H1 (cell line): Measurements from ENCODE around the gene CHRM1. TPM values are rescaled to one million over a fixed set of nuclear protein-coding genes. Genes with fewer than 3 reads are reported as not detected.

Experiments used
- CTCF ChIA-PET: fragments of 300-600 bp; sonication (Branson Sonifier 250); formaldehyde crosslinking; loops from one replicate; lab custom pipeline; 2021; ENCODE audit not compliant: partially characterized antibody; lab: Charles Lee
- POLR2A ChIA-PET: fragments of 300-600 bp; sonication (Branson Sonifier 250); formaldehyde crosslinking; loops from one replicate; lab custom pipeline; 2021; ENCODE audit warnings: inconsistent platforms; ENCODE audit not compliant: partially characterized antibody; lab: Charles Lee
- DNase-seq, 2 experiments: peaks; one replicate each; pipeline versions ENCODE4 v3.0.0 to v3.0.0-alpha.2; 2010 to 2022; ENCODE audit warnings: low spot score in 2 of 2, low read depth in 1 of 2, mixed read lengths in 1 of 2
- FAIRE-seq: peaks from 2 replicates; lab custom pipeline; 2011; peaks lifted over from hg19 to GRCh38; lab: Jason Lieb, UNC
- H2AFZ ChIP-seq: 2 replicates; pipeline ENCODE4 v1.8.1; 2012; ENCODE audit warnings: low read length, inconsistent platforms
- H2AK5ac ChIP-seq: 2 replicates; pipeline ENCODE4 v1.6.1; 2013; ENCODE audit warnings: low read depth, low read length
- H2BK120ac ChIP-seq: replicated peaks from 2 replicates; pipeline ENCODE3; 2013; ENCODE audit warnings: low read depth, low read length, inconsistent platforms
- H2BK12ac ChIP-seq: 2 replicates; pipeline ENCODE4 v1.6.1; 2013; ENCODE audit warnings: low read depth, low read length
- H2BK15ac ChIP-seq: 2 replicates; pipeline ENCODE4 v1.6.1; 2013; ENCODE audit warnings: low read length
- H2BK20ac ChIP-seq: 2 replicates; pipeline ENCODE4 v1.6.1; 2013; ENCODE audit warnings: low read length
- H2BK5ac ChIP-seq: 2 replicates; pipeline ENCODE4 v1.6.1; 2013; ENCODE audit warnings: low read depth, low read length
- H3K14ac ChIP-seq: 2 replicates; pipeline ENCODE4 v1.6.1; 2013; ENCODE audit warnings: inconsistent platforms; ENCODE audit not compliant: insufficient read length
- H3K18ac ChIP-seq: 2 replicates; pipeline ENCODE4 v1.6.1; 2013; ENCODE audit warnings: low read length; ENCODE audit errors: extremely low read depth
- H3K23ac ChIP-seq: 2 replicates; pipeline ENCODE4 v1.6.1; 2013; ENCODE audit warnings: inconsistent platforms; ENCODE audit not compliant: insufficient read length
- H3K23me2 ChIP-seq: 2 replicates; pipeline ENCODE4 v1.6.1; 2013; ENCODE audit warnings: low read depth, low read length
- H3K27ac ChIP-seq: 2 replicates; pipeline ENCODE4 v1.6.1; 2011; ENCODE audit warnings: low read depth, low read length, inconsistent platforms
- H3K27me3 ChIP-seq, 4 experiments: replicated peaks in 1 of 4; 1 replicate in 1 of 4; 2 replicates in 3 of 4; pipeline versions ENCODE4 v1.6.1 to v1.8.1; 2011 to 2013; ENCODE audit warnings: low read length in 3 of 4, mild to moderate bottlenecking in 3 of 4, inconsistent platforms in 2 of 4, mixed read lengths in 2 of 4, moderate library complexity in 1 of 4; ENCODE audit not compliant: control insufficient read depth in 3 of 4, insufficient read depth in 3 of 4; ENCODE audit errors: extremely low read depth in 1 of 4
- H3K36me3 ChIP-seq, 4 experiments: 2 replicates each; pipeline versions ENCODE4 v1.6.1 to v1.8.1; 2011 to 2013; ENCODE audit warnings: mild to moderate bottlenecking in 4 of 4, low read length in 3 of 4, moderate library complexity in 2 of 4, control low read depth in 1 of 4, inconsistent platforms in 1 of 4; ENCODE audit not compliant: insufficient read depth in 4 of 4, control insufficient read depth in 2 of 4
- H3K4ac ChIP-seq: replicated peaks from 2 replicates; pipeline ENCODE3; 2013; ENCODE audit warnings: low read length, low read depth, mixed read lengths, inconsistent platforms; ENCODE audit not compliant: insufficient read length
- H3K4me1 ChIP-seq, 4 experiments: replicated peaks in 1 of 4; 1 replicate in 1 of 4; 2 replicates in 3 of 4; pipeline versions ENCODE4 v1.6.1 to v1.8.1; 2011 to 2013; ENCODE audit warnings: low read length in 3 of 4, inconsistent platforms in 2 of 4, mixed read lengths in 1 of 4; ENCODE audit not compliant: insufficient read depth in 4 of 4, control insufficient read depth in 3 of 4
- H3K4me2 ChIP-seq, 2 experiments: 2 replicates each; pipeline versions ENCODE4 v1.6.1 to v1.8.1; 2011 to 2013; ENCODE audit warnings: low read depth in 2 of 2, low read length in 2 of 2, control low read depth in 1 of 2, inconsistent platforms in 1 of 2, mild to moderate bottlenecking in 1 of 2; ENCODE audit not compliant: insufficient read depth in 1 of 2
- H3K4me3 ChIP-seq, 4 experiments: fragments of 200-600, 300-600 bp in 1 of 4; sonication (generic), shearing (Covaris generic), sonication (Bioruptor Twin) in 1 of 4; 2 replicates each; pipeline versions ENCODE4 v1.5.1 to v1.8.1; 2011 to 2016; ENCODE audit warnings: low read length in 4 of 4, low read depth in 3 of 4, control low read depth in 2 of 4, inconsistent platforms in 2 of 4, mild to moderate bottlenecking in 2 of 4, mixed read lengths in 1 of 4, moderate library complexity in 1 of 4; ENCODE audit not compliant: insufficient read depth in 2 of 4; ENCODE audit errors: extremely low read depth in 1 of 4
- H3K56ac ChIP-seq: replicated peaks from 2 replicates; pipeline ENCODE3; 2013; ENCODE audit warnings: low read depth, mild to moderate bottlenecking, mixed read lengths, low read length, inconsistent platforms; ENCODE audit not compliant: insufficient read length
- H3K79me1 ChIP-seq: 2 replicates; pipeline ENCODE4 v1.6.1; 2013; ENCODE audit warnings: low read depth, low read length, control low read depth
- H3K79me2 ChIP-seq, 2 experiments: 2 replicates each; pipeline versions ENCODE4 v1.6.1 to v1.8.1; 2012 to 2013; ENCODE audit warnings: low read length in 2 of 2, mild to moderate bottlenecking in 2 of 2, inconsistent platforms in 1 of 2; ENCODE audit not compliant: insufficient read depth in 2 of 2, control insufficient read depth in 1 of 2
- H3K9ac ChIP-seq, 4 experiments: replicated peaks in 1 of 4; 1 replicate in 1 of 4; 2 replicates in 3 of 4; pipeline versions ENCODE4 v1.6.1 to v1.8.1; 2011 to 2013; ENCODE audit warnings: low read depth in 3 of 4, low read length in 3 of 4, control low read depth in 2 of 4, mild to moderate bottlenecking in 2 of 4, moderate library complexity in 2 of 4, inconsistent platforms in 1 of 4; ENCODE audit errors: extremely low read depth in 1 of 4
- H3K9me3 ChIP-seq, 2 experiments: 2 replicates each; pipeline versions ENCODE4 v1.6.1 to v1.8.1; 2012 to 2013; ENCODE audit warnings: mild to moderate bottlenecking in 2 of 2, moderate library complexity in 2 of 2, control low read depth in 1 of 2, inconsistent platforms in 1 of 2, low read depth in 1 of 2, low read length in 1 of 2, mixed read lengths in 1 of 2; ENCODE audit not compliant: insufficient read depth in 2 of 2
- H4K20me1 ChIP-seq, 2 experiments: replicated peaks in 1 of 2; 2 replicates each; pipeline versions ENCODE3 to v1.8.1; 2011 to 2013; ENCODE audit warnings: inconsistent platforms in 2 of 2, low read length in 2 of 2, mild to moderate bottlenecking in 1 of 2; ENCODE audit not compliant: insufficient read depth in 2 of 2, control insufficient read depth in 1 of 2
- H4K5ac ChIP-seq: 2 replicates; pipeline ENCODE4 v1.6.1; 2013; ENCODE audit warnings: low read length, low read depth, mixed read lengths, inconsistent platforms; ENCODE audit not compliant: insufficient read length
- H4K8ac ChIP-seq: 2 replicates; pipeline ENCODE4 v1.8.0; 2013; ENCODE audit warnings: mild to moderate bottlenecking, moderate library complexity, low read length, inconsistent platforms; ENCODE audit not compliant: insufficient read depth; ENCODE audit errors: extremely low read depth
- H4K91ac ChIP-seq: replicated peaks from 2 replicates; pipeline ENCODE3; 2013; ENCODE audit warnings: low read length, mixed read lengths, inconsistent platforms; ENCODE audit not compliant: insufficient read length
- BACH1 ChIP-seq: IDR thresholded peaks from 2 replicates; pipeline ENCODE4 v1.6.1; 2012; ENCODE audit warnings: low read length, improper control_type of control experiment
- BRCA1 ChIP-seq: IDR thresholded peaks from 2 replicates; pipeline ENCODE4 v1.6.1; 2012; ENCODE audit warnings: low read depth, low read length, improper control_type of control experiment
- CTCF ChIP-seq, 3 experiments: IDR thresholded peaks; 1 replicate in 2 of 3; 2 replicates in 1 of 3; pipeline versions ENCODE4 v1.5.1 to v1.6.1; 2011; ENCODE audit warnings: low read length in 3 of 3, mild to moderate bottlenecking in 3 of 3, inconsistent platforms in 2 of 3, low read depth in 1 of 3, moderate library complexity in 1 of 3; ENCODE audit not compliant: insufficient read depth in 1 of 3; ENCODE audit errors: control extremely low read depth in 1 of 3
- GABPA ChIP-seq: IDR thresholded peaks from 2 replicates; pipeline ENCODE4 v1.6.1; 2011; ENCODE audit warnings: mild to moderate bottlenecking, low read length, moderate library complexity, borderline replicate concordance; ENCODE audit not compliant: insufficient read depth
- JUND ChIP-seq: IDR thresholded peaks from 2 replicates; pipeline ENCODE4 v1.6.1; 2011; ENCODE audit warnings: mild to moderate bottlenecking, improper control_type of control experiment, low read length
- ZNF274 ChIP-seq: IDR thresholded peaks from 2 replicates; pipeline ENCODE4 v1.7.0; 2012; ENCODE audit warnings: low read length, borderline replicate concordance; ENCODE audit errors: extremely low read depth
- WGBS, 2 experiments: shearing (Covaris generic) in 1 of 2; methylation state at CpG; one replicate each; pipeline versions ENCODE4 v1.1.6 to v1.1.7; 2013 to 2015; ENCODE audit warnings: low lambda C conversion rate in 2 of 2, mixed read lengths in 2 of 2, inconsistent platforms in 1 of 2, low coverage in 1 of 2, missing lambda C conversion rate in 1 of 2; ENCODE audit not compliant: insufficient replicate concordance in 2 of 2, insufficient coverage in 1 of 2, insufficient read length in 1 of 2; ENCODE audit errors: extremely low coverage in 1 of 2, missing lambda C conversion rate in 1 of 2; 5-methylcytosine and 5-hydroxymethylcytosine counted together
- polyA plus RNA-seq, 7 experiments: library from polyadenylated mRNA; depleted of rRNA in 3 of 7; stranded (reverse) in 5 of 7; unstranded in 2 of 7; fragments of >200 nt in 5 of 7; fragments of 200-250 nt in 2 of 7; gene quantifications; 1 replicate in 5 of 7; 2 replicates in 1 of 7; 4 replicates in 1 of 7; pipeline versions ENCODE4 v1.2.1 to v1.2.3, GENCODE V29; 2011 to 2013; ENCODE audit warnings: missing spikeins in 2 of 7, mixed read lengths in 2 of 7
- total RNA-seq: library from RNA; stranded (reverse); fragmentation: NEBNext Ultra II Directional; extraction: Animal tissue kit (Norgen Biotek cat#: 25700); gene quantifications from 2 replicates; pipeline ENCODE4 v1.2.1, GENCODE V29; 2021

The CHRM1 gene
- total and polyA plus RNA-seq, 2 of the 8 experiments (the other 6 are each of a cell fraction or from before 2014, with no cell fraction given) = 0.08 TPM; not detected in 1

- no peak overlapping the region for H3K4ac ChIP-seq
- H3K79me2 ChIP-seq = no peaks in the 10 kb centered on the region
- H2BK15ac ChIP-seq = no peak overlapping the region
- no peak overlapping the region for H3K27ac ChIP-seq
- H4K91ac ChIP-seq = no peak overlapping the region
- no peaks in the 10 kb centered on the region for H3K79me1 ChIP-seq
- H4K5ac ChIP-seq = no peak overlapping the region
- DNase-seq (no peak), FAIRE-seq (no peak)
- TF ChIP-seq GABPA (no peak), ZNF274 (no peak), CTCF (IDR thresholded peaks at IDR 0.05; ENCODE audit: control extremely low read depth in 1 of 3, insufficient read depth in 1 of 3, low read depth in 1 of 3, low read length in 3 of 3) (no peak), BRCA1 (no peak), JUND (no peak), BACH1 (no peak)
- no peaks in the 10 kb centered on the region for H3K9me3 ChIP-seq
- no peak overlapping the region for H2BK120ac ChIP-seq
- POLR2A ChIA-PET = no interaction called here
- H3K23ac ChIP-seq = no peak overlapping the region
- H3K56ac ChIP-seq = no peak overlapping the region
- 73% methylated on average over 10 of the region's 13 CpGs; no CpG with 5 or more reads in 1 of the 2 experiments for WGBS, 2 experiments
- no peak overlapping the region for H3K9ac ChIP-seq
- CTCF ChIA-PET = interaction anchor here (1.2 to 4.5 kb wide), 3 partner anchors 13 to 87 kb away, joined by 3 to 10 read pairs (median 8); no protein-coding TSS in a partner anchor
- peaks cover 0 to 11% (median 7%) of the 10 kb centered on the region in 4 experiments; a peak in 5 of 7 replicates for H3K27me3 ChIP-seq
- no peak overlapping the region for H2AFZ ChIP-seq
- H3K4me1 ChIP-seq = peaks cover 0 to 2% (median under 1%) of the 10 kb centered on the region in 4 experiments; a peak in 4 of 7 replicates
- no peak overlapping the region for H3K4me2 ChIP-seq
- peaks cover 2% of the 10 kb centered on the region; the same call in 1 of the 2 replicates for H3K23me2 ChIP-seq
- no peak overlapping the region for H3K18ac ChIP-seq
- H2BK5ac ChIP-seq = no peak overlapping the region
- H4K8ac ChIP-seq = no peak overlapping the region
- H3K36me3 ChIP-seq = no peaks in the 10 kb centered on the region
- H4K20me1 ChIP-seq = peaks cover 0 to 2% of the 10 kb centered on the region in 2 experiments
- H2BK12ac ChIP-seq = no peak overlapping the region
- H2BK20ac ChIP-seq = no peak overlapping the region
- no peak overlapping the region for H2AK5ac ChIP-seq
- H3K14ac ChIP-seq = no peak overlapping the region
- H3K4me3 ChIP-seq = no peak overlapping the region
These were observed 12.1 kb upstream of the CHRM1 start for GRCh38 chr11:62933285-62933684.
